ENCODE measurements around the gene TRAPPC11. TPM values are rescaled to one million over a fixed set of nuclear protein-coding genes. Genes with fewer than 3 reads are reported as not detected.

TRAPPC11 gene
- total and polyA plus RNA-seq, 2 donors (not counting 1 experiment from before 2014, with no cell fraction given), result 36.4 to 46.6 TPM

GRCh38 chr4:183732296-183732695, 73.2 kb downstream of the TRAPPC11 start:
- Histone ChIP-seq H4K20me1 (ENCODE audit: control insufficient read depth, extremely low read depth, insufficient read depth, low read length) (no peaks in the 10 kb centered on the region), H3K4me1 (ENCODE audit: control insufficient read depth, extremely low read depth, insufficient read depth, low read length) (no peaks in the 10 kb centered on the region), H3K27me3 (ENCODE audit: control insufficient read depth, insufficient read depth, low read length) (peaks cover 3% of the 10 kb centered on the region), H3K9ac (ENCODE audit: insufficient read depth, low read length) (no peak overlapping the region), H2AFZ (ENCODE audit: low read length) (no peak overlapping the region), H3K4me2 (ENCODE audit: extremely low read depth, insufficient read depth, low read length) (no peak overlapping the region), H3K27ac (ENCODE audit: insufficient read depth, low read length) (no peak overlapping the region), H3K79me2 (ENCODE audit: control insufficient read depth, insufficient read depth, low read length) (no peaks in the 10 kb centered on the region), H3K9me3 (ENCODE audit: control insufficient read depth, insufficient read depth, low read depth, low read length) (no peaks in the 10 kb centered on the region), H3K36me3 (ENCODE audit: control insufficient read depth, insufficient read depth, low read length) (no peaks in the 10 kb centered on the region), H3K4me3 (replicated peaks in 1 of 4; ENCODE audit: control extremely low read depth in 1 of 4, insufficient read depth in 1 of 4, low read depth in 3 of 4, low read length in 4 of 4) (no peak overlapping the region)
- no peak for DNase-seq (ENCODE audit: low read depth in 2 of 2)
- no peak for TF ChIP-seq CTCF (conservative IDR thresholded peaks at IDR 0.05 in 1 of 2, IDR thresholded peaks at IDR 0.05 in 1 of 2; ENCODE audit: low read depth in 1 of 2, low read length in 2 of 2)
- TF ChIP-seq EZH2 (IDR thresholded peaks at IDR 0.05; ENCODE audit: low read length, missing control alignments), result no peak

- Histone ChIP-seq H3K27me3 (ENCODE audit: control insufficient read depth, insufficient read depth, low read length) (peaks cover 3% of the 10 kb centered on the region), H3K36me3 (ENCODE audit: control insufficient read depth, insufficient read depth, low read length) (no peaks in the 10 kb centered on the region), H3K9ac (ENCODE audit: insufficient read depth, low read length) (no peak overlapping the region), H2AFZ (ENCODE audit: low read length) (no peak overlapping the region), H4K20me1 (ENCODE audit: control insufficient read depth, extremely low read depth, insufficient read depth, low read length) (no peaks in the 10 kb centered on the region), H3K4me1 (ENCODE audit: control insufficient read depth, extremely low read depth, insufficient read depth, low read length) (no peaks in the 10 kb centered on the region), H3K27ac (ENCODE audit: insufficient read depth, low read length) (no peak overlapping the region), H3K9me3 (ENCODE audit: control insufficient read depth, insufficient read depth, low read depth, low read length) (no peaks in the 10 kb centered on the region), H3K4me3 (replicated peaks in 1 of 4; ENCODE audit: control extremely low read depth in 1 of 4, insufficient read depth in 1 of 4, low read depth in 3 of 4, low read length in 4 of 4) (no peak overlapping the region), H3K4me2 (ENCODE audit: extremely low read depth, insufficient read depth, low read length) (no peak overlapping the region), H3K79me2 (ENCODE audit: control insufficient read depth, insufficient read depth, low read length) (no peaks in the 10 kb centered on the region)
- no peak for DNase-seq (ENCODE audit: low read depth in 2 of 2)
- TF ChIP-seq EZH2 (IDR thresholded peaks at IDR 0.05; ENCODE audit: low read length, missing control alignments), result no peak
- TF ChIP-seq CTCF (conservative IDR thresholded peaks at IDR 0.05 in 1 of 2, IDR thresholded peaks at IDR 0.05 in 1 of 2; ENCODE audit: low read depth in 1 of 2, low read length in 2 of 2), result no peak
Measured at GRCh38 chr4:183733181-183733580, 74.1 kb downstream of the TRAPPC11 start.

- Histone ChIP-seq H2AFZ (ENCODE audit: low read length) (no peak overlapping the region), H3K4me1 (ENCODE audit: control insufficient read depth, extremely low read depth, insufficient read depth, low read length) (no peaks in the 10 kb centered on the region), H3K4me3 (replicated peaks in 1 of 4; ENCODE audit: control extremely low read depth in 1 of 4, insufficient read depth in 1 of 4, low read depth in 3 of 4, low read length in 4 of 4) (no peak overlapping the region), H4K20me1 (ENCODE audit: control insufficient read depth, extremely low read depth, insufficient read depth, low read length) (no peaks in the 10 kb centered on the region), H3K4me2 (ENCODE audit: extremely low read depth, insufficient read depth, low read length) (no peak overlapping the region), H3K27ac (ENCODE audit: insufficient read depth, low read length) (no peak overlapping the region), H3K27me3 (ENCODE audit: control insufficient read depth, insufficient read depth, low read length) (no peaks in the 10 kb centered on the region), H3K79me2 (ENCODE audit: control insufficient read depth, insufficient read depth, low read length) (no peaks in the 10 kb centered on the region), H3K9ac (ENCODE audit: insufficient read depth, low read length) (no peak overlapping the region), H3K36me3 (ENCODE audit: control insufficient read depth, insufficient read depth, low read length) (no peaks in the 10 kb centered on the region), H3K9me3 (ENCODE audit: control insufficient read depth, insufficient read depth, low read depth, low read length) (no peaks in the 10 kb centered on the region)
- TF ChIP-seq EZH2 (IDR thresholded peaks at IDR 0.05; ENCODE audit: low read length, missing control alignments) (no peak), CTCF (conservative IDR thresholded peaks at IDR 0.05 in 1 of 2, IDR thresholded peaks at IDR 0.05 in 1 of 2; ENCODE audit: low read depth in 1 of 2, low read length in 2 of 2) (no peak)
- peak in 1 of 2 donors; percentile 50 for DNase-seq (ENCODE audit: low read depth in 2 of 2)
Measured at GRCh38 chr4:183738081-183738673, 79.1 kb downstream of the TRAPPC11 start.

All from fibroblast of lung (primary cell).